GM13976 (cell line): ENCODE measurements around the gene LHX3.

Experiments
- DNase-seq: peaks from one replicate; pipeline ENCODE4 v3.0.0; 2012; ENCODE audit warnings: low spot score
- in situ Hi-C: fragments of 300-500 bp; cut with MboI; formaldehyde crosslinking; loops from one replicate; pipeline ENCODE4 v1.12.0; 2022; ENCODE audit warnings: low sequenced_read_pairs, mixed read lengths, inconsistent platforms; ENCODE audit not compliant: unreplicated experiment
- TF ChIP-seq, protein P1 (sequence below): IDR thresholded peaks from 2 replicates; pipeline ENCODE4 v1.5.1; 2012; ENCODE audit warnings: borderline replicate concordance, mild to moderate bottlenecking; ENCODE audit not compliant: insufficient read depth; ENCODE audit errors: extremely low read depth, missing control alignments, control extremely low read depth

LHX3 gene

DNA sequence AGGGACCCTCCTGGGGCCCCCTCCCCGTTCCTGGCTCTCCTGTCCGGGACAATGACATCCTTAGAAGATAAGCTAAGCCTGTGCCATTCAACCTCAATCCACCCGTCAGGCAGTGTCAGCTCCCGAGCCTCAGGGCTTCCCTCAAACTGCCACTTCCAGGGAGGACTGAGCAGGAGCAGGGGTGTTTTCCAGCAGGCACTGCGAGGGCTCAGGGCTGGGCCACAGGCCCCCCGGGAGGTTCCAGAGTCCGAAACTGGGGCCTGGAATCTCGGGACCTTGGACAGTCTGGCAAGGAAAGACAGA lies 26.2 kb downstream of the LHX3 start:
- in situ Hi-C loops, result loop anchor here (10.0 kb wide), 1 partner anchor 106 kb away; no protein-coding TSS in a partner anchor
- TF ChIP-seq, protein P1, sequence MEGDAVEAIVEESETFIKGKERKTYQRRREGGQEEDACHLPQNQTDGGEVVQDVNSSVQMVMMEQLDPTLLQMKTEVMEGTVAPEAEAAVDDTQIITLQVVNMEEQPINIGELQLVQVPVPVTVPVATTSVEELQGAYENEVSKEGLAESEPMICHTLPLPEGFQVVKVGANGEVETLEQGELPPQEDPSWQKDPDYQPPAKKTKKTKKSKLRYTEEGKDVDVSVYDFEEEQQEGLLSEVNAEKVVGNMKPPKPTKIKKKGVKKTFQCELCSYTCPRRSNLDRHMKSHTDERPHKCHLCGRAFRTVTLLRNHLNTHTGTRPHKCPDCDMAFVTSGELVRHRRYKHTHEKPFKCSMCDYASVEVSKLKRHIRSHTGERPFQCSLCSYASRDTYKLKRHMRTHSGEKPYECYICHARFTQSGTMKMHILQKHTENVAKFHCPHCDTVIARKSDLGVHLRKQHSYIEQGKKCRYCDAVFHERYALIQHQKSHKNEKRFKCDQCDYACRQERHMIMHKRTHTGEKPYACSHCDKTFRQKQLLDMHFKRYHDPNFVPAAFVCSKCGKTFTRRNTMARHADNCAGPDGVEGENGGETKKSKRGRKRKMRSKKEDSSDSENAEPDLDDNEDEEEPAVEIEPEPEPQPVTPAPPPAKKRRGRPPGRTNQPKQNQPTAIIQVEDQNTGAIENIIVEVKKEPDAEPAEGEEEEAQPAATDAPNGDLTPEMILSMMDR, result no peak
- no peak for DNase-seq

DNA sequence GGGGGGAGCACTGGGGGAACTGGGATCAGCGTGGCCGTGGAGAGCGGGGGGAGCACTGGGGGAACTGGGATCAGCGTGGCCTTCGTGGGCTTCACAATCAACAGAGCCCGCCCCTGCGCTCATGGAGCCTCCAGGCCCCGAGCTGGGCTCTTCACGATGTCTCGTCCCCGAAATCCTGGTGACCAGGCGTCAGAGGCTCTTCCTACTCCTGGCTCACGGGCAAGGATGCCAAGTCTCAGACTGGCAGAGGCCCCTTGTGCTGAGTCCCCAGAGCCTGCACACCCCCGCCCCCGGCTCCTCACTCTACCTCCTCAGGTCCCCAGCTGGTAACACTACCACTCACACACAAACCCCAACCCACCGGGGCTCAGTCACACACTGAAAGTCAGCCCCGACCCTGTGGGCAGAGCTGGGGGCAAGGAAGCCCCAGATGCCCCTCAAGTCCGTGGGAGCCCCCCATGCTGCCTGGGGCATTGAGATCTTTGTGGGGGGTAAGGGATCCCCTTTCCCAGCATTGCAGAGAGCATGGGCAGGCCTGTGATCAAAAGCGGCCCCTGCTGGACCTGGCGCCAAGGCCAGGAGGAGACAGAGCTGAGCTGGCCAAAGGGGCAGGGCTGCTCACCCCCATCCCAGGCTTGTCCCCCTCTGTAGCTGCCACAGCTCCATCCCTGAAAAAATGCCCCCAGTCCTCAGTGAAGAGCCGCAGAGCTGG lies 26.7 kb downstream of the LHX3 start:
- in situ Hi-C loops, result loop anchor here (10.0 kb wide), 1 partner anchor 107 kb away; no protein-coding TSS in a partner anchor
- TF ChIP-seq, protein P1, result no peak
- DNase-seq, result no peak

DNA sequence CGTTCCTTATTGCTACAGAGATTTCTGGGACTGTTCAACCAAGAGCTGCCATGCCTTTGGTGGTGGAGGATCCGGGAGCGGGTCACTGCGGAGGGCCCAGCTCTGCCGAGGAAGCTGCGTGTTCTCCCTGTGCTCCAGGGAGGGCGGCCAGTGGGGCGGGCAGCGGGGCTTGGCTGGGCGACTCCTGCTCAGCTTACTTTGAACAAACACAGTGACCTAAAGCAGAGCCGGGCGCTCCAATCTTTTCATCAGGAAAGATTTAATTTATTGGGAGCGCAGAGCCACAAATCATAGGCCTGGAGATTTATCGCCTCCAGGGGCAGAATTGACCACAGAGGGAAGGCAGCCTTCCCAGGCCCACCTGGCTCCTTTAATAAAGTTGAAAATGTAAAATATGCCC lies 27.7 kb downstream of the LHX3 start:
- in situ Hi-C loops, result loop anchor here (10.0 kb wide), 1 partner anchor 108 kb away; no protein-coding TSS in a partner anchor
- TF ChIP-seq, protein P1, result no peak
- no peak for DNase-seq

DNA sequence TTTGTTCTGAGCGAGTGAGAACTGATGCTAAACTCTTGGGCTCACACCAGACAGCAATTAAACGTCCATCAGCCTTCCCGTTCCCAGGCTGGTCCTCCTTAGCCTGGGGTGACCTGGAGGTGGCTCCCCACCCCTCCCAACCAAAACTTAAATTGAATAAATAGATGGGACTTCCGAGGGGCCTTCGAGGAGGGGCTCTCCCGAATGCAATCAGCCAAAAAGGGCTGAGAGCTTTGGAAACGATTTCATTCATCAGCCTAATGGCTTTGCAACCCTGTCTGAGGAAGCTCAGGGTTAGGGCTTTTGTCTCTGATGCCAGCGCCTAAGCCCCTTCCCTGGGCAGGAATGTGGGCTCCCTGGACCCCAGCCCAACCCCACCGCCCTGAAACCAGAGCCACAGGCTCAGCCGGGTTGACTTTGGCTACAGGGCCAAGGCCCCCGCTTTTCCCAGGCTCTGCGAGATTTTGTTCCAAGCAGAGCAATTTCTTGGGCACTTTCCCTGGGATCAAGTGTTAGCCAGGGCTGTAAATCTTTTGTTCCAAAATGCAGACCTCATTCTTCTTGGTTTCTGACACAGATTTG lies 29.2 kb downstream of the LHX3 start:
- in situ Hi-C loops, result loop anchor here (10.0 kb wide), 1 partner anchor 109 kb away; no protein-coding TSS in a partner anchor
- DNase-seq, result no peak
- TF ChIP-seq, protein P1, result no peak

DNA sequence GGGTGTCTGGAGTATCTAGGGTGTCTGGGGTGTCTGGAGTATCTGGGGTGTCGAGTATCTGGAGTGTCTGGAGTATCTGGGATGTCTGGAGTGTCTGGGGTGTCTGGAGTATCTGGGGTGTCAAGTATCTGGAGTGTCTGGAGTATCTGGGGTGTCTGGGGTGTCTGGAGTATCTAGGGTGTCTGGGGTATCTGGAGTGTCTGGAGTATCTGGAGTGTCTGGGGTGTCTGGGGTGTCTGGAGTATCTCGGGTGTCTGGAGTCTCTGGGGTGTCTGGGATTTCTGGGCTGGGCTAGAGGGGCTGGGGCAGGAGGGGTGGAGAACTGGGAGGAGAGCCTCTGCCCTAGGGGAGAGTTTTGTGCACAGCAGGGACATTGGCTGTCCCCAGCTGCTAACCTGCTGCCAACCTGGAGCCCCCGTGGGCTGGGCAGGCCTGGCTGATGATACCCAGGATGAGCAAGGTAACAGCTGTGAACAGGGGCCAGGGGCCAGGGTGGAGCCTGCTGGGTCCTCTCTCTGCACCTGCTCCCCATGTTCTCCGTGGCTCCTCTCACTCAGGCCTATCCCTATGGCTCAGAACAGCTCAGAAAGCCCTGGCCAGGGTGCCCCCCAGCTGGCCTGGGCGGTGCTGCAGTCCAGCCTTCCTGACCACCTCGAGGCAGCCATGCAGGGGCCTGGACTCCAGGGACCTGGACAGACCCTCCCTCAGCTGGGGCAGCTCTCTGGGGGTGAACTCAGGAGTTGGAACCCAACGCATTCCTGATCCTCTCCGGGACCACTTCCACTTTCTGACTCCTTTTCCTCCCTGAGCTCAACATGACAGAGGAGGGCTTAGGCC lies 29.9 kb downstream of the LHX3 start:
- TF ChIP-seq, protein P1, result no peak
- in situ Hi-C loops, result loop anchor here (10.0 kb wide), 1 partner anchor 110 kb away; no protein-coding TSS in a partner anchor
- no peak for DNase-seq

DNA sequence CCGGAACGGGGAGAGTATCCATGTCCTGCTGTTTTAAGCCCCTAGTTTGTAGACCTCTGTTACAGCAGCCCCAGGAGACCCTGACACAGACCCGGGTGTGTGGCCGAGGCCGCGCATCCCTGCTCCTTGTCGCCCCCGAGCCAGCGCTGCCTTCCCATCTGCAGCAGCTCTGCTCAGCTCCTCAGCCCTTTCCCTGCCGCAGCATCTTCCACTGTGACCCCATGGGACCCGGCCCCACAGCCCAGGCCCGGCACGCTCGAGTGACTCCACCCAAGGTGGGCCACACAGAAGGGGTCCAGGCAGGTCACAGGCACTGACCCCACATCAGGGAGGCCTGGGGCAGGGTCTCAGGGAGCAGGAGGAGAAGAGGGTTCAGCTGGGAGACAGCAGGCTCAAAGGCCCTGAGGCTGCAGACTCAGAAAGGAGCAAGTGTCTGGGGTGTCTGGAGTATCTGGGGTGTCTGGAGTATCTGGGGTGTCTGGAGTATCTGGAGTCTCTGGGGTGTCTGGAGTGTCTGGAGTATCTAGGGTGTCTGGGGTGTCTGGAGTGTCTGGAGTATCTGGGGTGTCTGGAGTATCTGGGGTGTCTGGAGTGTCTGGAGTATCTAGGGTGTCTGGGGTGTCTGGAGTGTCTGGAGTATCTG lies 31.2 kb downstream of the LHX3 start:
- in situ Hi-C loops, result loop anchor here (10.0 kb wide), 1 partner anchor 111 kb away; no protein-coding TSS in a partner anchor
- DNase-seq, result no peak
- TF ChIP-seq, protein P1, result no peak
